CD8-positive, alpha-beta memory T cell (primary cell): Measurements from ENCODE around the gene HPGDS. TPM values are rescaled to one million over a fixed set of nuclear protein-coding genes. Genes with fewer than 3 reads are reported as not detected.
"Not testable (repeated sequence)": the region's sequence is repeated elsewhere in the genome, so short reads cannot be mapped to it uniquely, and the experiment has no call there.

Experiments used
- CTCF ChIA-PET: fragments of 350-600 bp; sonication (Branson Sonifier 250); formaldehyde crosslinking; loops from one replicate; lab custom pipeline; 2021; ENCODE audit warnings: antibody characterized with exemption; lab: Charles Lee
- POLR2A ChIA-PET: fragments of 350-600 bp; sonication (Branson Sonifier 250); formaldehyde crosslinking; loops from one replicate; lab custom pipeline; 2021; ENCODE audit warnings: antibody characterized with exemption; lab: Charles Lee
- DNase-seq, 5 donors: peaks; one replicate each; pipeline versions ENCODE4 v3.0.0 to v3.0.0-alpha.2; 2020 to 2022; ENCODE audit warnings: mixed read lengths in 1 of 5
- H3K27ac ChIP-seq: one replicate; pipeline ENCODE4 v1.7.0; 2013; ENCODE audit warnings: low read depth, mild to moderate bottlenecking, low read length, moderate library complexity
- H3K27me3 ChIP-seq: 2 replicates; pipeline ENCODE4 v1.7.0; 2013; ENCODE audit warnings: low read length, mild to moderate bottlenecking; ENCODE audit not compliant: insufficient read depth, poor library complexity, severe bottlenecking
- H3K36me3 ChIP-seq: 2 replicates; pipeline ENCODE4 v1.7.0; 2013; ENCODE audit warnings: mild to moderate bottlenecking, low read length, moderate library complexity; ENCODE audit not compliant: insufficient read depth
- H3K4me1 ChIP-seq: 2 replicates; pipeline ENCODE4 v1.7.0; 2013; ENCODE audit warnings: mild to moderate bottlenecking, low read length, moderate library complexity; ENCODE audit not compliant: insufficient read depth
- H3K4me3 ChIP-seq: 2 replicates; pipeline ENCODE4 v1.7.0; 2013; ENCODE audit warnings: mild to moderate bottlenecking, low read length
- H3K9me3 ChIP-seq: 2 replicates; pipeline ENCODE4 v1.7.0; 2013; ENCODE audit warnings: mild to moderate bottlenecking, low read length
- H3K27ac Mint-ChIP-seq, 8 donors: one replicate each; pipeline ENCODE4 v1.8.0; 2020 to 2021; ENCODE audit warnings: mixed read lengths in 8 of 8, mild to moderate bottlenecking in 6 of 8, inconsistent platforms in 3 of 8, moderate library complexity in 3 of 8
- H3K27me3 Mint-ChIP-seq, 2 donors: one replicate each; pipeline ENCODE4 v1.8.0; 2020 to 2021; ENCODE audit warnings: mixed read lengths in 2 of 2, mild to moderate bottlenecking in 1 of 2, moderate library complexity in 1 of 2
- H3K36me3 Mint-ChIP-seq, 3 donors: one replicate each; pipeline ENCODE4 v1.8.0; 2020 to 2021; ENCODE audit warnings: mixed read lengths in 3 of 3, inconsistent platforms in 1 of 3, mild to moderate bottlenecking in 1 of 3
- H3K4me1 Mint-ChIP-seq, 3 donors: one replicate each; pipeline ENCODE4 v1.8.0; 2020 to 2021; ENCODE audit warnings: mixed read lengths in 3 of 3, inconsistent platforms in 1 of 3, mild to moderate bottlenecking in 1 of 3
- H3K4me3 Mint-ChIP-seq, 7 donors: one replicate each; pipeline ENCODE4 v1.8.0; 2020 to 2021; ENCODE audit warnings: mixed read lengths in 7 of 7, mild to moderate bottlenecking in 6 of 7, moderate library complexity in 4 of 7, inconsistent platforms in 2 of 7
- H3K9me3 Mint-ChIP-seq, 5 donors: one replicate each; pipeline ENCODE4 v1.8.0; 2020 to 2022; ENCODE audit warnings: mixed read lengths in 5 of 5, mild to moderate bottlenecking in 3 of 5, moderate library complexity in 2 of 5, inconsistent platforms in 1 of 5
- polyA plus RNA-seq: library from polyadenylated mRNA; unstranded; fragments of 300-500 nt; fragmentation: Illumina TruSeq; gene quantifications from one replicate; pipeline ENCODE4 v1.2.3, GENCODE V29; 2021
- total RNA-seq, 2 experiments: library from RNA; stranded (reverse); gene quantifications; one replicate each; pipeline ENCODE4 v1.2.3, GENCODE V29; 2021

The HPGDS gene
- total and polyA plus RNA-seq, 3 experiments from 2014 or later: 0.18 to 0.57 TPM; not detected in 1

DNA sequence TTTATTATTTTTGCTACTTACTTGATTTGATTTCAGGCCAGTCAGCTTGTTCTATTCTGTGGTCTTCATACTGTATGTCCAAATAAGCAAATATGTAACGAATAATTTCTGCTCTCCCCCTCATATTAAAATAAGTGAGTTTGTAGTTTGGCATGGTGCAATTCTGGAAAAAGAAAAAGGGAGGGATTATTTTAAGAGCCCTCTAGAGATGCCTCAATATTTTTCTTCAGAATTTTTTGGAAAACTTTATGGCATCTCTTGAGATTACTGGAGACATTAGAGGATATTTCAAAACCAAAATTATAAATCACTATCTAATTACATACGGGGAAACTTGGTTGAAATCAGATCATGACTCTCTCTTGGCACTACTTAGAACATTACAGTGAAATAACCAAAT lies 8.2 kb downstream of the HPGDS start:
- no peaks in the 10 kb centered on the region for H3K27me3 ChIP-seq
- peaks cover 2 to 6% of the 10 kb centered on the region in 2 donors for H3K27me3 Mint-ChIP-seq
- no peaks in the 10 kb centered on the region for H3K36me3 ChIP-seq

DNA sequence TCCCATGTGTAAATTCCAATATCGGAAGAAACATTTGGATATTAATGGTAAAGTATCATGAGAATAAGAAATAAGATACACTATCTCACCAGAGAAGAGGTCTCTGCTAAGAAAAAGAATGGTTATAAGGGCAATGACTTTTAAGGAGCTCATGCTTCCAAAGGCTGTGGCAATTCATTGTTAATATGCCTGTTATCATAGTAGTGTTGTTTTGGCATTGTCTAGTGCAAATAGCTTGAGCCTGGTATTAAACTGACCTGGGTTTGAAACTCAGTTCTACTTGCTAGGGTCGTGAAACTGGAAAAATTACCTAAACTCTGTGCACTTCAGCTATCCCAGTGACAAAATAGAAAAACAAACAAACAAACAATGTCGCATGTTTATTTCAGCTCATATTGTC lies 8.8 kb downstream of the HPGDS start:
- H3K4me3 Mint-ChIP-seq: no peak overlapping the region
- CTCF ChIA-PET: no interaction called here

More for the DNA sequence above, 8.2 kb downstream of the HPGDS start:
- Histone ChIP-seq H3K4me1 (no peaks in the 10 kb centered on the region), H3K27ac (no peak overlapping the region), H3K4me3 (no peak overlapping the region), H3K9me3 (no peaks in the 10 kb centered on the region)
- no peak overlapping the region for H3K4me3 Mint-ChIP-seq
- H3K4me1 Mint-ChIP-seq: peaks cover 11 to 17% (median 13%) of the 10 kb centered on the region in 3 donors
- ChIA-PET CTCF (no interaction called here), POLR2A (no interaction called here)
- no peaks in the 10 kb centered on the region for H3K9me3 Mint-ChIP-seq
- no peak for DNase-seq
- peaks cover 0 to 3% (median 3%) of the 10 kb centered on the region in 3 donors for H3K36me3 Mint-ChIP-seq
- no peak overlapping the region for H3K27ac Mint-ChIP-seq

DNA sequence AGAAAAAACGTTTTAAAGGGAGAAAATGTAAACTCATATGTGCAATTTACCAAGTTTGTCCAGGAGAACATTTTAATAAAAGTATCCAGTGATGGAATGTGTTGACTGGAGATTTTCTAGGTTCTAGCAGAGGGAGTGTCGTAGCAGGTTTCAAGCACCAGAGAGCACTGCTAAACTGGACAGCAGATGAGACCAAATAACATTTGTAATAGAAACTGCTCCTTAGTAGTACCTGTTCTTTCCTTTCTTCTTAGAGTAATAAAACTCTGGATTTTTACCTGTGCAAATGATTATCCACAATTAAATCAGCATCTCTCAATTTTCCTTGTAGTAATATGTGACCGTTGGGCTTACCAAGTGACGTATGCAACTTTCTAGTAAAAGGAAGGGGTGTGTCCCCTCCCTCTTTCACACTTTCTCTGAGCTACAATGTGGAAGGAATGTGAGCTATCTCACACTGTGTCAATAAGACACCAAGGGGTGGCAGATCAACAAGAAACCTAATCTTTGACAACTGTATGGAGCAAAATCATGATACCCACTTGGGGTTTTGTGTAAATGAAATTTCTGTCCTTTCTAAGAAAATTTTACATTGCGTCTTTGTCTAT lies 9.5 kb downstream of the HPGDS start:
- peaks cover 0 to 3% (median 3%) of the 10 kb centered on the region in 3 donors for H3K36me3 Mint-ChIP-seq
- H3K4me1 Mint-ChIP-seq: peaks cover 0 to 5% (median 5%) of the 10 kb centered on the region in 3 donors
- H3K9me3 ChIP-seq: no peaks in the 10 kb centered on the region
- H3K9me3 Mint-ChIP-seq: peaks cover 0 to 2% (median 0%) of the 10 kb centered on the region in 5 donors
- no peak overlapping the region for H3K4me3 ChIP-seq
- no peak overlapping the region for H3K27ac ChIP-seq
- peaks cover 2 to 6% of the 10 kb centered on the region in 2 donors for H3K27me3 Mint-ChIP-seq
- ChIA-PET POLR2A (no interaction called here), CTCF (no interaction called here)
- no peaks in the 10 kb centered on the region for H3K4me1 ChIP-seq
- H3K27ac Mint-ChIP-seq: peak overlapping the region in 1 of 8 donors; percentile 3
- H3K27me3 ChIP-seq: no peaks in the 10 kb centered on the region
- H3K4me3 Mint-ChIP-seq: no peak overlapping the region
- DNase-seq: no peak
- H3K36me3 ChIP-seq: no peaks in the 10 kb centered on the region

More for the DNA sequence above, 8.8 kb downstream of the HPGDS start:
- POLR2A ChIA-PET: no interaction called here
- H3K36me3 ChIP-seq: no peaks in the 10 kb centered on the region
- no peaks in the 10 kb centered on the region for H3K9me3 ChIP-seq
- no peak for DNase-seq
- H3K36me3 Mint-ChIP-seq: peaks cover 0 to 3% (median 3%) of the 10 kb centered on the region in 3 donors
- H3K27me3 ChIP-seq: no peaks in the 10 kb centered on the region
- H3K27ac Mint-ChIP-seq: no peak overlapping the region
- peaks cover 2 to 6% of the 10 kb centered on the region in 2 donors for H3K27me3 Mint-ChIP-seq
- H3K27ac ChIP-seq: no peak overlapping the region
- peaks cover 5 to 11% (median 9%) of the 10 kb centered on the region in 3 donors for H3K4me1 Mint-ChIP-seq
- no peak overlapping the region for H3K4me3 ChIP-seq
- no peaks in the 10 kb centered on the region for H3K4me1 ChIP-seq
- H3K9me3 Mint-ChIP-seq: no peaks in the 10 kb centered on the region

DNA sequence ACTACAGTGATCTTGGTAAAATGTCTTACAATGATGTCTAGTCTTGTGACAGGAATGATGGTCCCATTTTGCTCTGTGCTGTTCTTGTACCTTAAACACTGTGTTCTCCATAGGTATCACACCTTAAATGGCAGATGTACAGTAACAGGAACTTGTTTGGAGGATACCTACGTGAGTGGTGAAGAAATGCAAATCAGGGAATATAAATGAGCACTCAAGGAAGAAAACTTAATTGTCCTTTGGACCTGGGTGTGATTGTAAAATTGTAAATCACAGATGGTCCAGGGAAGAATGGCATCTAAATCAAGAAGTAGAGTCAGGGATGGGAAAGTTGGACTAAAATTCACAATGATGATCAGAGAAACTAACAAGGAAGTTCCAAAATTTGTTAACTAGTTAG lies 12.7 kb downstream of the HPGDS start:
- H3K27ac ChIP-seq: no peak overlapping the region
- no peak overlapping the region for H3K4me3 ChIP-seq
- H3K36me3 ChIP-seq: no peaks in the 10 kb centered on the region
- no peak for DNase-seq
- Mint-ChIP-seq H3K9me3 (peaks cover 10 to 21% (median 18%) of the 10 kb centered on the region in 5 donors), H3K27ac (no peak overlapping the region), H3K36me3 (peaks cover 5 to 16% (median 5%) of the 10 kb centered on the region in 3 donors), H3K4me1 (no peaks in the 10 kb centered on the region), H3K4me3 (no peak overlapping the region), H3K27me3 (peaks cover 0 to 6% of the 10 kb centered on the region in 2 donors)
- ChIA-PET POLR2A (no interaction called here), CTCF (no interaction called here)
- H3K9me3 ChIP-seq: peaks cover 5% of the 10 kb centered on the region
- H3K4me1 ChIP-seq: no peaks in the 10 kb centered on the region
- H3K27me3 ChIP-seq: no peaks in the 10 kb centered on the region

DNA sequence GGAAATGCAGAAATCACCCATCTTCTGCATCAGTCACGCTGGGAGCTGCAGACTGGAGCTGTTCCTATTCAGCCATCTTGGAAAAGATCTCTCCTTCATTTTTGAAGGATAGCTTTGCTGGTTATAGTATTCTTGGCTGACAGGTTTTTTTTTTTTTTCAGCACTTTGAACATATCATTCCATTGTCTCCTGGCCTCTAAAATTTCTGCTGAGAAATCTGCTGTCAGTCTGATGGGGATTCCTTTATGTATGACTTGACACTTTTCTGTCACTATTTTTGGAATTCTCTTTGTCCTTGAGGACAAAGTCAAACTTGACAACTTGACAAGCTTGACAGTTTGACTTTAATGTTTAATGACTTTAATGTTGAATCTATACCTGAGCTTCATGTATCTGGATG lies 16.8 kb downstream of the HPGDS start:
- DNase-seq: no peak
- no peak overlapping the region for H3K27ac Mint-ChIP-seq
- H3K9me3 Mint-ChIP-seq: peaks cover 13 to 37% (median 23%) of the 10 kb centered on the region in 5 donors
- H3K27me3 ChIP-seq: no peaks in the 10 kb centered on the region
- H3K4me3 ChIP-seq: no peak overlapping the region
- POLR2A ChIA-PET: no interaction called here
- H3K9me3 ChIP-seq: peaks cover 5% of the 10 kb centered on the region
- CTCF ChIA-PET: no interaction called here
- no peaks in the 10 kb centered on the region for H3K4me1 Mint-ChIP-seq
- H3K27ac ChIP-seq: no peak overlapping the region
- peaks cover 5 to 22% (median 5%) of the 10 kb centered on the region in 3 donors for H3K36me3 Mint-ChIP-seq
- no peaks in the 10 kb centered on the region for H3K4me1 ChIP-seq
- no peaks in the 10 kb centered on the region for H3K36me3 ChIP-seq
- no peak overlapping the region for H3K4me3 Mint-ChIP-seq
- H3K27me3 Mint-ChIP-seq: peaks cover 3 to 6% of the 10 kb centered on the region in 2 donors

DNA sequence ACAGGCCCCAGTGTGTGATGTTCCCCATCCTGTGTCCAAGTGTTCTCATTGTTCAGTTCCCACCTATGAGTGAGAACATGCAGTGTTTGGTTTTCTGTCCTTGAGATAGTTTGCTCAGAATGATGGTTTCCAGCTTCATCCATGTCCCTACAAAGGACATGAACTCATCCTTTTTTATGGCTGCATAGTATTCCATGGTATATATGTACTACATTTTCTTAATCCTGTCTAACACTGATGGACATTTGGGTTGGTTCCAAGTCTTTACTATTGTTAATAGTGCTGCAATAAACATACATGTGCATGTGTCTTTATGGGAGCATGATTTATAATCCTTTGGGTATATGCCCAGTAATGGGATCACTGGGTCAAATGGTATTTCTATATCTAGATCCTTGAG lies 22.7 kb downstream of the HPGDS start:
- H3K27me3 ChIP-seq, DNase-seq, H3K27me3 Mint-ChIP-seq, H3K36me3 ChIP-seq, H3K27ac Mint-ChIP-seq, H3K9me3 ChIP-seq, POLR2A ChIA-PET, H3K36me3 Mint-ChIP-seq, H3K4me1 Mint-ChIP-seq, H3K27ac ChIP-seq, H3K4me3 ChIP-seq, CTCF ChIA-PET, H3K4me1 ChIP-seq, H3K4me3 Mint-ChIP-seq: not testable (repeated sequence)
- H3K9me3 Mint-ChIP-seq: peaks cover 6 to 26% (median 12%) of the 10 kb centered on the region in 5 donors

DNA sequence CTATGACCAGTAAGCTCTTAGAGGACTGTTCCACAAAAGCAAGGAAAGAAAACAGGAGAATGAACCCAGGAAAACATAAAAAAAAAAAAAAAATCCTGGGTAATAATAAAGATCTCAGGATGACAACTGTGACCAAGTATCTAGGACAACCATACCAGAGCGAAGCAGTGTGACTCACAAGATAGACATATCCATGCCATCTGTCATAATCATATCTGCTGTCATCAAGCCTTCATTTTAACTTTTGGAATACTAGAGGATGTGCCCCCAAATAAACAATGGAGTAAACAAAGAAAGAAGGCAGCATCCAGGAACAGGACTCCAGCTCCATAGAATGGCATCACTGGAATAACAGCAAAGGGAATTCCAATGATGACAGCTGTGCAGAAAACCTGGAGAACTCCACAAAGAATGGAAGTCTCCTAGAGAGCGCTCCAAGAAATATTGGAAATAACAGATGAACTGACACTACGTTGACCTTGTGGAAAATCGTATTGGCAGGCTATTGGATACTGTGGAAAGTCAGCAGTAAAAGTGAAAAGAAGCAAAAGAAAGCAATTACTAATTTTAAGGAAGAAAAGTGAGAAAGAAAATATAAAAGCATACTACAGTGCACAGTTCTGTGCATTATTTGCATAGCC lies 35.3 kb downstream of the HPGDS start:
- ChIA-PET POLR2A (no interaction called here), CTCF (no interaction called here)
- no peak overlapping the region for H3K4me3 Mint-ChIP-seq
- no peaks in the 10 kb centered on the region for H3K9me3 ChIP-seq
- H3K4me1 Mint-ChIP-seq: no peaks in the 10 kb centered on the region
- no peaks in the 10 kb centered on the region for H3K27me3 Mint-ChIP-seq
- no peaks in the 10 kb centered on the region for H3K27me3 ChIP-seq
- H3K27ac ChIP-seq: no peak overlapping the region
- H3K4me3 ChIP-seq: no peak overlapping the region
- H3K4me1 ChIP-seq: no peaks in the 10 kb centered on the region
- H3K36me3 Mint-ChIP-seq: peaks cover 0 to 2% (median 0%) of the 10 kb centered on the region in 3 donors
- no peak overlapping the region for H3K27ac Mint-ChIP-seq
- H3K9me3 Mint-ChIP-seq: peaks cover 0 to 3% (median 0%) of the 10 kb centered on the region in 5 donors
- H3K36me3 ChIP-seq: no peaks in the 10 kb centered on the region
- DNase-seq: no peak

DNA sequence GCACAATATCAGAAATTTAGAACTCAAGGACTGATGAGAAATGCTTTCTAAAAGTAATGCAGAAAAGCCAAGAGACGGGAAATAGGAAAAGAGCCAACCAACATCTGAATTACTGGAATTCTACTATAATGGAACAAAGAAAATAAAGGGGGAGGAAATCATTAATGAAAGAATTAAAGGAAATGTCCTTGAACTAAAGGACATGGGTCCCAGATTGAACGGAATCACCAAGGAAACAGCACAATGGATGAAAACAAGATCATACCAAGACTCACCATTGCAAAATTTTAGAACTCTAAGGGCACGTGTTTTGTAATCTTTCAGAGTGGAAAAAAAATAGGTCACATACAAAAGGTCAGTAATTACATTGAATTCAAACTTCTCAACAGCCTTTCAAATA lies 35.9 kb downstream of the HPGDS start:
- no peaks in the 10 kb centered on the region for H3K4me1 ChIP-seq
- H3K36me3 ChIP-seq: no peaks in the 10 kb centered on the region
- Mint-ChIP-seq H3K27ac (no peak overlapping the region), H3K36me3 (no peaks in the 10 kb centered on the region), H3K9me3 (peaks cover 0 to 3% (median 0%) of the 10 kb centered on the region in 5 donors), H3K4me1 (no peaks in the 10 kb centered on the region), H3K4me3 (no peak overlapping the region), H3K27me3 (no peaks in the 10 kb centered on the region)
- ChIA-PET POLR2A (no interaction called here), CTCF (no interaction called here)
- H3K27ac ChIP-seq: no peak overlapping the region
- no peaks in the 10 kb centered on the region for H3K9me3 ChIP-seq
- no peak overlapping the region for H3K4me3 ChIP-seq
- no peaks in the 10 kb centered on the region for H3K27me3 ChIP-seq
- DNase-seq: no peak
